ENCODE measurements around the gene SRGAP3.

Gene SRGAP3

GRCh38 chr3:9155028-9155427, 94.4 kb downstream of the SRGAP3 start:
- no peak for TF ChIP-seq TSHZ2 (CRISPR knock-in tag; IDR thresholded peaks at IDR 0.05)
- no peak for TF ChIP-seq SNAI2 (CRISPR knock-in tag; IDR thresholded peaks at IDR 0.05)
- TF ChIP-seq PPARA (CRISPR knock-in tag; IDR thresholded peaks at IDR 0.05; ENCODE audit: borderline replicate concordance): no peak
- no peak for TF ChIP-seq ZC3H10 (CRISPR knock-in tag; IDR thresholded peaks at IDR 0.05)
- no peak for TF ChIP-seq ZNF8 (CRISPR knock-in tag; IDR thresholded peaks at IDR 0.05)
- TF ChIP-seq OSR1 (CRISPR knock-in tag; IDR thresholded peaks at IDR 0.05): no peak
- TF ChIP-seq, protein P1, sequence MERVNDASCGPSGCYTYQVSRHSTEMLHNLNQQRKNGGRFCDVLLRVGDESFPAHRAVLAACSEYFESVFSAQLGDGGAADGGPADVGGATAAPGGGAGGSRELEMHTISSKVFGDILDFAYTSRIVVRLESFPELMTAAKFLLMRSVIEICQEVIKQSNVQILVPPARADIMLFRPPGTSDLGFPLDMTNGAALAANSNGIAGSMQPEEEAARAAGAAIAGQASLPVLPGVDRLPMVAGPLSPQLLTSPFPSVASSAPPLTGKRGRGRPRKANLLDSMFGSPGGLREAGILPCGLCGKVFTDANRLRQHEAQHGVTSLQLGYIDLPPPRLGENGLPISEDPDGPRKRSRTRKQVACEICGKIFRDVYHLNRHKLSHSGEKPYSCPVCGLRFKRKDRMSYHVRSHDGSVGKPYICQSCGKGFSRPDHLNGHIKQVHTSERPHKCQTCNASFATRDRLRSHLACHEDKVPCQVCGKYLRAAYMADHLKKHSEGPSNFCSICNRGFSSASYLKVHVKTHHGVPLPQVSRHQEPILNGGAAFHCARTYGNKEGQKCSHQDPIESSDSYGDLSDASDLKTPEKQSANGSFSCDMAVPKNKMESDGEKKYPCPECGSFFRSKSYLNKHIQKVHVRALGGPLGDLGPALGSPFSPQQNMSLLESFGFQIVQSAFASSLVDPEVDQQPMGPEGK (CRISPR knock-in tag; IDR thresholded peaks at IDR 0.05; ENCODE audit: borderline replicate concordance): no peak
- TF ChIP-seq CSDC2 (CRISPR knock-in tag; IDR thresholded peaks at IDR 0.05): no peak
- no peak for TF ChIP-seq TCF4 (CRISPR knock-in tag; IDR thresholded peaks at IDR 0.05; ENCODE audit: borderline replicate concordance)
- TF ChIP-seq, protein P2, sequence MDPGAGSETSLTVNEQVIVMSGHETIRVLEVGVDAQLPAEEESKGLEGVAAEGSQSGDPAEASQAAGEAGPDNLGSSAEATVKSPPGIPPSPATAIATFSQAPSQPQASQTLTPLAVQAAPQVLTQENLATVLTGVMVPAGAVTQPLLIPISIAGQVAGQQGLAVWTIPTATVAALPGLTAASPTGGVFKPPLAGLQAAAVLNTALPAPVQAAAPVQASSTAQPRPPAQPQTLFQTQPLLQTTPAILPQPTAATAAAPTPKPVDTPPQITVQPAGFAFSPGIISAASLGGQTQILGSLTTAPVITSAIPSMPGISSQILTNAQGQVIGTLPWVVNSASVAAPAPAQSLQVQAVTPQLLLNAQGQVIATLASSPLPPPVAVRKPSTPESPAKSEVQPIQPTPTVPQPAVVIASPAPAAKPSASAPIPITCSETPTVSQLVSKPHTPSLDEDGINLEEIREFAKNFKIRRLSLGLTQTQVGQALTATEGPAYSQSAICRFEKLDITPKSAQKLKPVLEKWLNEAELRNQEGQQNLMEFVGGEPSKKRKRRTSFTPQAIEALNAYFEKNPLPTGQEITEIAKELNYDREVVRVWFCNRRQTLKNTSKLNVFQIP (CRISPR knock-in tag; IDR thresholded peaks at IDR 0.05; ENCODE audit: borderline replicate concordance, low read depth): no peak
- TF ChIP-seq ARNTL (CRISPR knock-in tag; IDR thresholded peaks at IDR 0.05; ENCODE audit: borderline replicate concordance, low read depth): no peak
- no peak for TF ChIP-seq RARB (CRISPR knock-in tag; IDR thresholded peaks at IDR 0.05)
- TF ChIP-seq GLIS3 (CRISPR knock-in tag; IDR thresholded peaks at IDR 0.05): no peak
- no peak for TF ChIP-seq ZNF565 (CRISPR knock-in tag; conservative IDR thresholded peaks at IDR 0.05; ENCODE audit: low read depth)
- no peak for TF ChIP-seq ZFP3 (CRISPR knock-in tag; IDR thresholded peaks at IDR 0.05)
- no peak for TF ChIP-seq BACH2 (CRISPR knock-in tag; IDR thresholded peaks at IDR 0.05; ENCODE audit: borderline replicate concordance)
- ATAC-seq: no peak

DNA sequence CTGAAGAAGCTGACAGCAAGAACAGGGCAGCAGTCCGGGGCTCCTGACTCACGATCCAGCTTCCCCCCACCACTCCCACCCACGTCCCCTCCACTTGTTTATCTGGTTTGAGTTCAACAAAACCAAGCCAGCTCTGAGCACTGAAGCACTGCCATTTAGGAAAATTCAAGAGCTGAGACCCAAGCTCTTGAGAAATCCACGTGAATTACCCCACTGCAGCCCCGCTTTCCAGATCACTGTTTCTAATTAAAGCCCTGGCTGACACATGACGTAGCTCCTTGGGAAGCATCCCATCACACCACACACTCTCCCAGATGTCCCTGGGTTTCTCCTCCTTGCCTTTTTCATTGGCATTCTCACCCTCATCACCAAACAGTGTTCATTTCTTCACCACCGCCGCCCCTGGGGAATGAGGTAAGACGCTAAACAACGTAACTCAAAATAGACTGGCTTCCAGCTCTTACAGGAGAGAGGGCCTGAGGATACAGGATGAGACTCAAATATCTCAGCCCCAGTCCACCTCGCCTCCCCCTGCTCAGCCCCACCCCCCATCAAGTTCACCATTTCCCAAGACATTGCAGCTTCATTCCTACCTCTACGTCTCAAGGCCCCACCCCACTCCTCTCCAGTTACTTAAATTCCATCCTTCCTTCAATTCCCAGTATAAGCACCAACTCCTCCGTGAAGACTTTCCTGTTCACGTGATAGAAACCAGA, 95.4 kb downstream of the SRGAP3 start:
- TF ChIP-seq ZFP30 (CRISPR knock-in tag; IDR thresholded peaks at IDR 0.05) (no peak), SNAI2 (CRISPR knock-in tag; IDR thresholded peaks at IDR 0.05) (no peak), TOX (CRISPR knock-in tag; IDR thresholded peaks at IDR 0.05; ENCODE audit: borderline replicate concordance) (no peak), ZFP3 (CRISPR knock-in tag; IDR thresholded peaks at IDR 0.05) (no peak), PPARA (CRISPR knock-in tag; IDR thresholded peaks at IDR 0.05; ENCODE audit: borderline replicate concordance) (no peak), ISL1 (CRISPR knock-in tag; IDR thresholded peaks at IDR 0.05) (no peak), OSR1 (CRISPR knock-in tag; IDR thresholded peaks at IDR 0.05) (no peak), ARNTL (CRISPR knock-in tag; IDR thresholded peaks at IDR 0.05; ENCODE audit: borderline replicate concordance, low read depth) (no peak), GLIS3 (CRISPR knock-in tag; IDR thresholded peaks at IDR 0.05) (no peak), ZNF565 (CRISPR knock-in tag; conservative IDR thresholded peaks at IDR 0.05; ENCODE audit: low read depth) (no peak), ZC3H10 (CRISPR knock-in tag; IDR thresholded peaks at IDR 0.05) (no peak), RARB (CRISPR knock-in tag; IDR thresholded peaks at IDR 0.05) (no peak), ZNF70 (CRISPR knock-in tag; IDR thresholded peaks at IDR 0.05) (no peak), ESRRG (CRISPR knock-in tag; IDR thresholded peaks at IDR 0.05) (no peak), BACH2 (CRISPR knock-in tag; IDR thresholded peaks at IDR 0.05; ENCODE audit: borderline replicate concordance) (no peak), CSRNP3 (CRISPR knock-in tag; IDR thresholded peaks at IDR 0.05) (no peak), TCF4 (CRISPR knock-in tag; IDR thresholded peaks at IDR 0.05; ENCODE audit: borderline replicate concordance) (no peak)
- TF ChIP-seq, protein P1 (CRISPR knock-in tag; IDR thresholded peaks at IDR 0.05; ENCODE audit: borderline replicate concordance): no peak
- TF ChIP-seq, protein P2 (CRISPR knock-in tag; IDR thresholded peaks at IDR 0.05; ENCODE audit: borderline replicate concordance, low read depth): no peak
- TF ChIP-seq, protein P3, sequence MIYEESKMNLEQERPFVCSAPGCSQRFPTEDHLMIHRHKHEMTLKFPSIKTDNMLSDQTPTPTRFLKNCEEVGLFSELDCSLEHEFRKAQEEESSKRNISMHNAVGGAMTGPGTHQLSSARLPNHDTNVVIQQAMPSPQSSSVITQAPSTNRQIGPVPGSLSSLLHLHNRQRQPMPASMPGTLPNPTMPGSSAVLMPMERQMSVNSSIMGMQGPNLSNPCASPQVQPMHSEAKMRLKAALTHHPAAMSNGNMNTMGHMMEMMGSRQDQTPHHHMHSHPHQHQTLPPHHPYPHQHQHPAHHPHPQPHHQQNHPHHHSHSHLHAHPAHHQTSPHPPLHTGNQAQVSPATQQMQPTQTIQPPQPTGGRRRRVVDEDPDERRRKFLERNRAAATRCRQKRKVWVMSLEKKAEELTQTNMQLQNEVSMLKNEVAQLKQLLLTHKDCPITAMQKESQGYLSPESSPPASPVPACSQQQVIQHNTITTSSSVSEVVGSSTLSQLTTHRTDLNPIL (CRISPR knock-in tag; IDR thresholded peaks at IDR 0.05; ENCODE audit: low read depth): no peak
- no peak for ATAC-seq
